Esophagus muscularis mucosa (tissue), 4 donors: Measurements from ENCODE around the gene USF2. TPM values are rescaled to one million over a fixed set of nuclear protein-coding genes. Genes with fewer than 3 reads are reported as not detected.

Source experiments
- DNase-seq: peaks from one replicate; pipeline ENCODE4 v3.0.0-alpha.2; 2017; ENCODE audit errors: extremely low spot score
- H3K27ac ChIP-seq, 4 donors: fragments of 200-600 bp; sonication (generic); replicated peaks in 1 of 4; 1 replicate in 3 of 4; 2 replicates in 1 of 4; pipeline ENCODE4 v1.5.1; 2016 to 2019; ENCODE audit warnings: mild to moderate bottlenecking in 1 of 4
- H3K27me3 ChIP-seq, 4 donors: fragments of 200-600 bp; sonication (generic); one replicate each; pipeline versions ENCODE4 v1.5.1 to v1.6.0; 2016 to 2019
- H3K36me3 ChIP-seq, 4 donors: fragments of 200-600 bp; sonication (generic); one replicate each; pipeline ENCODE4 v1.5.1; 2016 to 2019
- H3K4me1 ChIP-seq, 4 donors: fragments of 200-600 bp; sonication (generic); one replicate each; pipeline ENCODE4 v1.5.1; 2016 to 2019
- H3K4me3 ChIP-seq, 4 donors: fragments of 200-600 bp; sonication (generic); 1 replicate in 2 of 4; 2 replicates in 2 of 4; pipeline ENCODE4 v1.5.1; 2016 to 2019; ENCODE audit warnings: mild to moderate bottlenecking in 4 of 4, moderate library complexity in 1 of 4
- H3K9me3 ChIP-seq, 4 donors: fragments of 200-600 bp; sonication (generic); 1 replicate in 3 of 4; 2 replicates in 1 of 4; pipeline ENCODE4 v1.5.1; 2016 to 2019
- EP300 ChIP-seq: sonication (generic); formaldehyde crosslinking; IDR thresholded peaks from one replicate; pipeline ENCODE4 v1.6.1; 2017; ENCODE audit warnings: antibody characterized with exemption
- POLR2A ChIP-seq: fragments of 450-650 bp; IDR thresholded peaks from one replicate; pipeline ENCODE4 v1.6.1; 2017; ENCODE audit warnings: antibody characterized with exemption, moderate library complexity, mild to moderate bottlenecking, low read depth
- POLR2AphosphoS5 ChIP-seq, 2 donors: sonication (generic); formaldehyde crosslinking; IDR thresholded peaks; one replicate each; pipeline ENCODE4 v1.6.1; 2017; ENCODE audit warnings: antibody characterized with exemption in 2 of 2
- WGBS: methylation state at CpG from one replicate; pipeline ENCODE4 v1.1.5; 2018; 5-methylcytosine and 5-hydroxymethylcytosine counted together
- intact Hi-C: fragments of 100-400 bp; cut with DNase I; formaldehyde crosslinking; loops from one replicate; pipeline ENCODE4 v1.15.1; 2023
- total RNA-seq, 4 donors: library from RNA; depleted of rRNA; stranded (reverse); fragments of >200 nt; gene quantifications; one replicate each; pipeline versions ENCODE4 v1.1.0 to v1.2.1, GENCODE V29; 2016
- TF ChIP-seq, protein P1 (sequence below), 3 experiments: fragments of 200-600 bp in 2 of 3; fragments of 450-650 bp in 1 of 3; sonication (generic) in 2 of 3; IDR thresholded peaks; one replicate each; pipeline ENCODE4 v1.5.1; 2017 to 2019; ENCODE audit warnings: antibody characterized with exemption in 3 of 3, mild to moderate bottlenecking in 2 of 3, moderate library complexity in 1 of 3

USF2 gene
- total RNA-seq, 4 donors from 2014 or later = 111 to 122 (median 116) TPM

DNA sequence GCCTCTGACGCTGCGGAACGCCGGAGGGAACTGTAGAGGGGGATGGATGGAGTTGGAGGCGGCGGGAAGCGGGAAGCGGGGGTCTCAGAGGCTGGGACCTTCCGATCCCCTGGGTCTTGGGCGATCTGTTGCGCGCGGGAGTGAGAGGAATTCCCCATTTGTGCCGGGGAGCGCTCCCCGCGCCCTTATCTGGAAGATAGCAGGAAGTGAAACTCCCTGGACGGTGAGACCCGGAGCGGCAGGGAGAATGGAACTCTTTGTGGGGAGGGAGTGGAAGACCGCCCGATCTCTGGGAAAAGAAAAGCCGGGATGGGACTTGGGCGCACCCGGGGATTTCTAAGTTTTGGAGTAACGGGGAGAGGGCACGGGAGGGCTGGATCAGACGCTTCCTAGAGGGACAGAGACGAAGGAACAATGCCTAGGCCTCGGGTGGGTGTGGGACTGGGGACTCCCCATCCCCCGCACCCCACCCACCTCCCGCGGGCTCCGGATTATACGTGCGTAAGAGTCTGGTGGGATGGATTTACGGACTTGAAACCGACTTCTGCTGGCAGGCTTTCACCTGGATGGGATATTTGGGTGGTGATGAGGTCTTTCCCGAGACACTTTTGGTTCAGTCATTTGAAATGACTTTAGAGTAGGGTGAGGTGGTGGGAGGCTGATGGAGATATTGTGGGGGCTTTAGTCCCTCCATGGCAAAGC lies 19.5 kb upstream of the USF2 start:
- H3K4me1 ChIP-seq = peaks cover 9 to 23% (median 21%) of the 10 kb centered on the region in 4 donors
- intact Hi-C loops = no loop called here
- H3K27me3 ChIP-seq = peaks cover 0 to 83% (median 17%) of the 10 kb centered on the region in 4 donors
- no peaks in the 10 kb centered on the region for H3K36me3 ChIP-seq
- DNase-seq = peak; percentile 72
- WGBS = 9% methylated on average over 39 of the region's 39 CpGs
- TF ChIP-seq POLR2A (no peak), EP300 (no peak), POLR2AphosphoS5 (IDR thresholded peaks at IDR 0.05) (no peak)
- TF ChIP-seq, protein P1, sequence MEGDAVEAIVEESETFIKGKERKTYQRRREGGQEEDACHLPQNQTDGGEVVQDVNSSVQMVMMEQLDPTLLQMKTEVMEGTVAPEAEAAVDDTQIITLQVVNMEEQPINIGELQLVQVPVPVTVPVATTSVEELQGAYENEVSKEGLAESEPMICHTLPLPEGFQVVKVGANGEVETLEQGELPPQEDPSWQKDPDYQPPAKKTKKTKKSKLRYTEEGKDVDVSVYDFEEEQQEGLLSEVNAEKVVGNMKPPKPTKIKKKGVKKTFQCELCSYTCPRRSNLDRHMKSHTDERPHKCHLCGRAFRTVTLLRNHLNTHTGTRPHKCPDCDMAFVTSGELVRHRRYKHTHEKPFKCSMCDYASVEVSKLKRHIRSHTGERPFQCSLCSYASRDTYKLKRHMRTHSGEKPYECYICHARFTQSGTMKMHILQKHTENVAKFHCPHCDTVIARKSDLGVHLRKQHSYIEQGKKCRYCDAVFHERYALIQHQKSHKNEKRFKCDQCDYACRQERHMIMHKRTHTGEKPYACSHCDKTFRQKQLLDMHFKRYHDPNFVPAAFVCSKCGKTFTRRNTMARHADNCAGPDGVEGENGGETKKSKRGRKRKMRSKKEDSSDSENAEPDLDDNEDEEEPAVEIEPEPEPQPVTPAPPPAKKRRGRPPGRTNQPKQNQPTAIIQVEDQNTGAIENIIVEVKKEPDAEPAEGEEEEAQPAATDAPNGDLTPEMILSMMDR (IDR thresholded peaks at IDR 0.05) = no peak
- H3K9me3 ChIP-seq = peaks cover 0 to 6% (median 2%) of the 10 kb centered on the region in 4 donors
- peak overlapping the region; percentile 55 to 73 (median 64) for H3K27ac ChIP-seq
- H3K4me3 ChIP-seq = peak overlapping the region; percentile 49 to 62 (median 51)

DNA sequence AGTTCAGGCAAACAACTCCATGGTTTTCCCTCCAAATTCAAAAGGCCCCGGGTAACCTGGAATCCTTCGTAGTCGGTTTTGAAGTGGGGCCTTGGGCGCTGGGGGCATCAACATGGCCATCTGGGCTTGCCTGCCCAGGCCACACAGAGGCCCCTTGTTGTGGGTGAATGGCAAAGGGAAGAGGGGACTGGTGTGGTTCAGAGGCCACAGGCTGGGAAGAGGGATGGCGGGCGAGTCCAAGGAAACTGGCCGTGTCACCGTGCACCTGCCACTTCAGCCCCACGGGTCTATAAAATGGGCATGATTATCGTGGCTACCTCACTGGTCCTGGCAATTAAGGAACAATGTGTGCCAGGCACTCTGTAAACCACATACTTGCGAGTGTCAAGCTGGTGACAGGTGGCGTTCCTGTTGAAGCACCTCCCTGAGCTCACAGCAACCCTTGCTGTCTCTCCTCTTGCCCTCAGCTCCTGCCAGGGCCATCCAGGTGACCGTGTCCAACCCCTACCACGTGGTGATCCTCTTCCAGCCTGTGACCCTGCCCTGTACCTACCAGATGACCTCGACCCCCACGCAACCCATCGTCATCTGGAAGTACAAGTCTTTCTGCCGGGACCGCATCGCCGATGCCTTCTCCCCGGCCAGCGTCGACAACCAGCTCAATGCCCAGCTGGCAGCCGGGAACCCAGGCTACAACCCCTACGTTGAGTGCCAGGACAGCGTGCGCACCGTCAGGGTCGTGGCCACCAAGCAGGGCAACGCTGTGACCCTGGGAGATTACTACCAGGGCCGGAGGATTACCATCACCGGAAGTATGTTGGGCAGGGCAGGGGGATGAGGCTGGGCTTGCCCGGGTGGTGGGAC lies 18.7 kb upstream of the USF2 start:
- H3K36me3 ChIP-seq = no peaks in the 10 kb centered on the region
- no peak for TF ChIP-seq POLR2A
- TF ChIP-seq POLR2AphosphoS5 (IDR thresholded peaks at IDR 0.05) = no peak
- TF ChIP-seq, protein P1 (IDR thresholded peaks at IDR 0.05) = no peak
- H3K4me1 ChIP-seq = peaks cover 11 to 23% (median 22%) of the 10 kb centered on the region in 4 donors
- peaks cover 0 to under 1% (median 0%) of the 10 kb centered on the region in 4 donors for H3K9me3 ChIP-seq
- 82% methylated on average over 31 of the region's 34 CpGs for WGBS
- peaks cover 0 to 90% (median 17%) of the 10 kb centered on the region in 4 donors for H3K27me3 ChIP-seq
- DNase-seq = peak; percentile 85
- intact Hi-C loops = no loop called here
- peak overlapping the region in 1 of 4 donors; percentile 60 for H3K27ac ChIP-seq
- H3K4me3 ChIP-seq = peak overlapping the region; percentile 49 to 62 (median 51)

DNA sequence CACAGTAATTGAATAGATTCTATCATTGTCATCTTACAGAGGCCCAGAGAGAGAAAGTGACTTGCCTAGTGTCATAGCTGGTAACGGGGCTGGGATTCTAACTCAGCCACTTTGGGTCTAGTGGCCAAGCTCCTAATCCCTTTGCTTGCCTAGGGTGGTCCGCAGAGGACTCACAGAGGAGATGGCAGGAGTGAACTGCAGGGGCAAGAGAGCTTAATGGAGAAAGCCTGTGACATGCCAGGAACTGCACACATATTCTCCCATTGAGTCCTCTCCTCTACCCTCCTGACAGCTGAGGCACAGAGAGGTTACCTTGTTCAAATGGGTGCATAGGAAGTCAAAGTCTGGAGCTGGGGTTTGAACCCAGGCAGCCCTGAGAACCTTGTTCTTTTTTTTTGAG lies 17.3 kb upstream of the USF2 start:
- WGBS = 67% methylated on average over 2 of the region's 2 CpGs
- TF ChIP-seq EP300 = no peak
- TF ChIP-seq, protein P1 (IDR thresholded peaks at IDR 0.05) = no peak
- no peak for TF ChIP-seq POLR2A
- TF ChIP-seq POLR2AphosphoS5 (IDR thresholded peaks at IDR 0.05) = no peak
- Histone ChIP-seq H3K4me3 (no peak overlapping the region), H3K9me3 (no peaks in the 10 kb centered on the region), H3K27me3 (peaks cover 0 to 86% (median 17%) of the 10 kb centered on the region in 4 donors), H3K27ac (no peak overlapping the region), H3K36me3 (no peaks in the 10 kb centered on the region), H3K4me1 (peaks cover 15 to 26% (median 23%) of the 10 kb centered on the region in 4 donors)
- peak; percentile 79 for DNase-seq
- intact Hi-C loops = no loop called here

DNA sequence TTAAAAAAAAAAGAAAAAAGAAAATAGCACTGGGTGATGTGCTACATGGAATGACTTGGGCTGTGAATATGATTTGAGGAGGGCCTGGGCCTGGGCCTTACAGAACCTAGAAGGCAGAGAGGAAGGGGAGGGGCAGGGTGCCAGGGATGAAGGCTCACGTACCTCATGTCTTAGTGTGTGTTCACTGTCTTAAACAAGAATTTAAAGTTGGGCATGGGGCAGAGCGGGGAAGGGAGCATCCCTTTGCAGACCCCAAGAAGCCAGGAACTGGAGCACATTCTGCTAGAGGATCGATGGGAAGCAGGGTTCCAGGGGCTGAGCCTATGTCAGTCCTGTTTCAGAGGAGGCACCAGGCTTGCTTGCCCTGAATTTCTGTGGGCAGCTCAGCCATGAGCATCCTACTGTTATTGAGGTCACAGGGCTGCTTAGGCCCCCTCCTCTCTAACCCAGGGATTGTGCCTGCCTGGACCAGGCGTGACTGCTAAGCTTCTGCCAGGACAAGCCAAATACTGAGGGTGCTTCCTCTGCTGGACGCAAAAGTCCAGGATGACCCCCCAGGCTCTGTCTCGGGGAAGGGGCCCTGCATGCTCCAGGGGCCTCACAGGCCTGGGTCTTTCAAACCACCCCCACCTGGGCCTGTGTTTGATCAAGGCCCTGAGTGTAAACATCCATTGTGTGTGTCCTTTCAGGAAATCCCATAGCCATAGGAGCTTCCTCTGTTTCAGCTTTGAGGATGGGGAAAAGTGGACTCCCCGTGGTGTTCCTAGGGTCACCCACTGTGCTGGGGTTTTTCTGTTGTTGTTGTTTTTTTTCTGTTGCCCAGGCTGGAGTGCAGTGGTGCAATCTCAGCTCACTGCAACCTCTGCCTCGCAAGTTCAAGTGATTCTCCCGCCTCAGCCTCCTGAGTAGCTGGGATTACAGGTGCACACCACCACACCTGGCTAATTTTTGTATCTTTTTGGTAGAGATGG lies 15.2 kb upstream of the USF2 start:
- 90% methylated on average over 8 of the region's 9 CpGs for WGBS
- no peak for TF ChIP-seq POLR2A
- TF ChIP-seq, protein P1 (IDR thresholded peaks at IDR 0.05) = no peak
- TF ChIP-seq EP300 = no peak
- TF ChIP-seq POLR2AphosphoS5 (IDR thresholded peaks at IDR 0.05) = no peak

More for the DNA sequence above, 15.2 kb upstream of the USF2 start:
- Histone ChIP-seq H3K9me3 (no peaks in the 10 kb centered on the region), H3K27me3 (peaks cover 0 to 79% (median 10%) of the 10 kb centered on the region in 4 donors), H3K36me3 (no peaks in the 10 kb centered on the region), H3K4me3 (no peak overlapping the region), H3K4me1 (peaks cover 10 to 15% (median 13%) of the 10 kb centered on the region in 4 donors), H3K27ac (peak overlapping the region in 2 of 4 donors; percentile 25 to 48)
- intact Hi-C loops = no loop called here
- DNase-seq = peak; percentile 78
